ENCODE data around the gene MAPK8.
A peak's percentile ranks its signal among the peaks of the same experiment; 100 is the strongest.
"Not testable (repeated sequence)": the region's sequence is repeated elsewhere in the genome, so short reads cannot be mapped to it uniquely, and the experiment has no call there.

MAPK8 gene

GRCh38 chr10:48306265-48306869, at the start of gene MAPK8:
Gene MAPK8, plus strand, starts transcription at chr10:48306677. Its CDS starts 94,984 bp downstream, at chr10:48401661.
- peak; percentile 82 for DNase-seq (ENCODE audit: low spot score)

GRCh38 chr10:48257407-48257961, 49.0 kb upstream of the MAPK8 start:
- DNase-seq (ENCODE audit: low spot score) = no peak

GRCh38 chr10:48258105-48258504, 48.4 kb upstream of the MAPK8 start:
- no peak for DNase-seq (ENCODE audit: low spot score)

GRCh38 chr10:48266528-48266927, 39.9 kb upstream of the MAPK8 start:
- no peak for DNase-seq (ENCODE audit: low spot score)

- DNase-seq (ENCODE audit: low spot score) = no peak
These were observed 35.3 kb upstream of the MAPK8 start for GRCh38 chr10:48271047-48271730.

- no peak for DNase-seq (ENCODE audit: low spot score)
These were observed 33.8 kb upstream of the MAPK8 start for GRCh38 chr10:48272682-48273081.

GRCh38 chr10:48273741-48274140, 32.7 kb upstream of the MAPK8 start:
- no peak for DNase-seq (ENCODE audit: low spot score)

- DNase-seq (ENCODE audit: low spot score) = no peak
These were observed 31.8 kb upstream of the MAPK8 start, which contains the start of gene FRMPD2 for GRCh38 chr10:48274636-48275035. Gene FRMPD2, minus strand, starts transcription at chr10:48274696. Its CDS starts 129 bp downstream, at chr10:48274567.

GRCh38 chr10:48277093-48277492, 29.4 kb upstream of the MAPK8 start:
- DNase-seq (ENCODE audit: low spot score) = no peak

GRCh38 chr10:48279081-48279751, 27.3 kb upstream of the MAPK8 start:
- no peak for DNase-seq (ENCODE audit: low spot score)

GRCh38 chr10:48281697-48282096, 24.8 kb upstream of the MAPK8 start:
- not testable (repeated sequence) for DNase-seq (ENCODE audit: low spot score)

GRCh38 chr10:48282829-48283228, 23.6 kb upstream of the MAPK8 start:
- DNase-seq (ENCODE audit: low spot score) = no peak

- no peak for DNase-seq (ENCODE audit: low spot score)
These were observed 22.4 kb upstream of the MAPK8 start for GRCh38 chr10:48284002-48284546.

- DNase-seq (ENCODE audit: low spot score) = no peak
These were observed 21.7 kb upstream of the MAPK8 start for GRCh38 chr10:48284811-48285210.

- DNase-seq (ENCODE audit: low spot score) = no peak
These were observed 20.8 kb upstream of the MAPK8 start for GRCh38 chr10:48285710-48286109.

GRCh38 chr10:48286356-48286755, 20.1 kb upstream of the MAPK8 start:
- DNase-seq (ENCODE audit: low spot score) = no peak

- no peak for DNase-seq (ENCODE audit: low spot score)
These were observed 18.8 kb upstream of the MAPK8 start for GRCh38 chr10:48287417-48288391.

GRCh38 chr10:48288661-48289060, 17.8 kb upstream of the MAPK8 start:
- DNase-seq (ENCODE audit: low spot score) = no peak

GRCh38 chr10:48289501-48290238, 16.8 kb upstream of the MAPK8 start:
- peak; percentile 34 for DNase-seq (ENCODE audit: low spot score)

- no peak for DNase-seq (ENCODE audit: low spot score)
These were observed 16.2 kb upstream of the MAPK8 start for GRCh38 chr10:48290286-48290685.

GRCh38 chr10:48291190-48291589, 15.3 kb upstream of the MAPK8 start:
- DNase-seq (ENCODE audit: low spot score) = no peak

All from HuH-7 (cell line).